GM21528 (cell line): ENCODE measurements around the gene ADARB1.

Experiments used
- ATAC-seq: cut with Tn5 transposase; IDR thresholded peaks from one replicate; pipeline ENCODE4 v1.9.1; 2021; ENCODE audit warnings: mild to moderate bottlenecking, moderate library complexity; ENCODE audit not compliant: unreplicated experiment, low FRiP score

Gene ADARB1

DNA sequence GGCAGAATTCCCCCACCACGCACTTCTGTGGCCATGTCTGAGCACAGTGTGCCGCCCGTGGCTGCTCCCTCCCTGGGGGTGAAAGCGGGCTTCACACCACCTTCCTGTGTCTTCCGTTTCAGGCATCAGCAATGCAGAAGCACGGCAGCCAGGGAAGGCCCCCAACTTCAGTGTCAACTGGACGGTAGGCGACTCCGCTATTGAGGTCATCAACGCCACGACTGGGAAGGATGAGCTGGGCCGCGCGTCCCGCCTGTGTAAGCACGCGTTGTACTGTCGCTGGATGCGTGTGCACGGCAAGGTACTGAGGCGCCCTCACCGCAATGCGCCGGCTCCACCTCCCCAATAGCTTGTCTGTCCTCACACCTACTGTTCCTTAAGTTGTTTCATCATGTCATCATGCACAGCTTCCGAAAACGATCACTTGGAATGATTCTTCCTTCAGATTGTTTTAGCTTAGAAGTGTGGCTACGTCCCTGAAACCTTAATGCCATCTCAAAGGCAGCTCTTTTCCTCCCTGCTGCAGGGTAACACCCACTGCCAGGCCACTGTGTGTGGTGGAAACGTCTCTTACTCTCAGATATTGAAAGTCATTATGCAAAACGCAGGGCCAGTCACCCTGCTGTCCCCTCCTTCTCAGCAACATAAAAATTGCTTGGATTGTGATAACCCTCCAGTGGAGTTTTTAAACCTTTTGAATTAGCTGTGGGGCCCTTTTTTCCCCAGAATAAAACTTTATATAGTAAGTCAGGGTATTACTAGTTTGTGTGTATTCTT is 146.5 kb downstream of the ADARB1 start:
- no peak for ATAC-seq

DNA sequence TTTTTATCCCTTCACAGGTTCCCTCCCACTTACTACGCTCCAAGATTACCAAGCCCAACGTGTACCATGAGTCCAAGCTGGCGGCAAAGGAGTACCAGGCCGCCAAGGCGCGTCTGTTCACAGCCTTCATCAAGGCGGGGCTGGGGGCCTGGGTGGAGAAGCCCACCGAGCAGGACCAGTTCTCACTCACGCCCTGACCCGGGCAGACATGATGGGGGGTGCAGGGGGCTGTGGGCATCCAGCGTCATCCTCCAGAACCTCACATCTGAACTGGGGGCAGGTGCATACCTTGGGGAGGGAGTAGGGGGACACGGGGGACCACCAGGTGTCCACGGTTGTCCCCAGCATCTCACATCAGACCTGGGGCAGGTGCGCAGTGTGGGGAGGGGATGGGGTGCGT is 147.6 kb downstream of the ADARB1 start:
- ATAC-seq = no peak

DNA sequence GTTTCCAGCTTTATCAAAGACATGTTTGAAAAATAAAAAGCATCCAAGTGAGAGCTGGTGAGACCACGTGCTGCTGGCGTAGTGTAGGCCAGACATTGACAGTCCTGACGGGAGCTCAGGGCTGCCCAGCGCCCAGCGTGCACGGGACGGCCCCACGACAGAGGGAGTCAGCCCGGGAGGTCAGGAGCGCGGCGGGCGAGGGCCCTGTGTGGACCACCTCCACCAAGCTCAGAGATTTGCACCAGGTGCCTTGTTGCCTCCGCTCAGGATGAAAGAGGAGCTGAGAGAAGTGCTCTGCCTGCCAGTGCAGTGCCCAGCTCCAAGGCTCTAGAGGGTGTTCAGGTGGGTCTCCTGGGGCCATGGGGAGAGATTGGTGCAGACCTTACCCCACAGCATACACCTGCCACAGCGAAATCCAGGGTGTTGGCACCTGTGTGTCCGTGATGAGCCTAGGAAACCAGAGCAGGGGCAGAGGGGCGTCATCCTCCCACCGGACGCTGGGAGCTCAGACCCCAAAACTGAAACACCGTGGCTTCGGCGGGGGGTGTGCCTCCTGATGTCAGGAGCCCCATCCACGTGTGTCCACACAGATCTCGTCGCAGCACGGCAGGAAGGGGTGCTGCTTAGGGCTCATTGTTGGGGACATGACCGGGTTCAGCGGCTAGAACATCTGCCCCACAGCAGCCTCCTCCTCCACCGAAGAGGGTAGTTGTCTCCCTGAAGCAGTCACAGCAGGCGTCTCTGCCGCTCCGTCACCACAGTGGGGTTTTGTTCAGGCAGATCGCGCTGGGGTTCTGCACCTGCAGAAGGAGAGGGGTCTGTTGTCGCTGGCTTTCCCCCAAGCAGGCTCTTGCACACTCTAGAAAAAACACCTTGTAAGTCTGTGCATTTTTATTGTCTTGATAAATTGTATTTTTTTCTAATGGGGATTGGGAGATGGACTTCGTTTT is 149.1 kb downstream of the ADARB1 start:
- no peak for ATAC-seq

DNA sequence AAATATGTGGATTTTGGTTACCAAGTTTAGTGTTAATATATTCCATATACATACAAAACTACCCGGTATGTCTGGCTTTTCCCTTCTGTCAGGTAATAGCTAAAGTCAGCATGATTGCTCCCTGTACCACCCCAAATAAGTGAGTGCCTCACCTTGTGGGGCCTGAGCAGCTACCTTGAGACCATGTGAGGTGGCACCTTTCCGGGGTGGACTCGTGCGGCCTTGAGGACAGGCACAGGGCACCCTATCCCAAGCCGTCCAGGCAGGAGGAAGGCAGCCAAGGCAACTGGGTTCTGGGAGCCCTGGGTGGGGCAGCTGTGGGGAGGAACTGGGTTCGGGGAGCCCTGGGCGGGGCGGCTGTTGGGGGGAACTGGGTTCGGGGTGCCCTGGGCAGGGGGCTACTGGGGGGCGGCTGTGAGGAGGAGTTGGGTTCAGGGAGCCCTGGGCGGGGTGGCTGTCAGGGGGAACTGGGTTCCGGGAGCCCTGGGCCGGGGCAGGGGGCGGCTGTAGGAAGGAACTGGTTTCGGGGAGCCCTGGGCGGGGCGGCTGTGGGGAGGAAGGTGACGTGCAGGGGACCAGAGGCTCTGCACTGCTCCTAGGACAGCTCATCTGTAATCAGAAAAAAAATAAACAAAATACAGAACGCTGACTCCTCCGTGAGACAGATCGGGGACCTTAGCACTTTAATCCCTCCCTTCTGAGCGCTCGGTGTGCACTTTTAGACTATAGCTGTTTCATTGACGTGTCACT is 150.0 kb downstream of the ADARB1 start:
- ATAC-seq = no peak

DNA sequence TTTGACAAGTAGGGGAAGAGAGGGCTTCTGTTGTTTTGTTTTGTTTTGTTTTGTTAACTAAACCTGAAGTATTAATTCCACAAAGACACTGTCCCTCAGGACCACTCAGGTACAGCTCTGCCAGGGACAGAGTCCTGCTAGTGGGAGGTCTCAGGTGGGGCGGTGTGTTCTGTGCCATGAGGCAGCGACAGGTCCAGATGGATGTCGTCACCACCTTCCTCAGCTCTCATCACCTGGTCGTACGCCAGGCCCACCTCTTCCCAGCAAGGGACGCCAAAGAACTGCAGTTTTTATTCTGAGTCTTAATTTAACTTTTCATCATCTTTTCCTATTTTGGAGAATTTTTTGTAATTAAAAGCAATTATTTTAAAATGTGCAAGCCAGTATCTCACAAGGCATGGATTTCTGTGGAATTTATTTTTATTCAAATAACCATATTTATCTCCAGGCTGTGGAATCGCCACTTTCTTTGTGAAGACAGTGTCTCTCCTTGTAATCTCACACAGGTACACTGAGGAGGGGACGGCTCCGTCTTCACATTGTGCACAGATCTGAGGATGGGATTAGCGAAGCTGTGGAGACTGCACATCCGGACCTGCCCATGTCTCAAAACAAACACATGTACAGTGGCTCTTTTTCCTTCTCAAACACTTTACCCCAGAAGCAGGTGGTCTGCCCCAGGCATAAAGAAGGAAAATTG is 150.8 kb downstream of the ADARB1 start:
- ATAC-seq = no peak

DNA sequence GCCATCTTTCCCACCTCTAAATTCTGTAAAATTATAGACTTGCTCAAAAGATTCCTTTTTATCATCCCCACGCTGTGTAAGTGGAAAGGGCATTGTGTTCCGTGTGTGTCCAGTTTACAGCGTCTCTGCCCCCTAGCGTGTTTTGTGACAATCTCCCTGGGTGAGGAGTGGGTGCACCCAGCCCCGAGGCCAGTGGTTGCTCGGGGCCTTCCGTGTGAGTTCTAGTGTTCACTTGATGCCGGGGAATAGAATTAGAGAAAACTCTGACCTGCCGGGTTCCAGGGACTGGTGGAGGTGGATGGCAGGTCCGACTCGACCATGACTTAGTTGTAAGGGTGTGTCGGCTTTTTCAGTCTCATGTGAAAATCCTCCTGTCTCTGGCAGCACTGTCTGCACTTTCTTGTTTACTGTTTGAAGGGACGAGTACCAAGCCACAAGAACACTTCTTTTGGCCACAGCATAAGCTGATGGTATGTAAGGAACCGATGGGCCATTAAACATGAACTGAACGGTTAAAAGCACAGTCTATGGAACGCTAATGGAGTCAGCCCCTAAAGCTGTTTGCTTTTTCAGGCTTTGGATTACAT is 151.5 kb downstream of the ADARB1 start:
- no peak for ATAC-seq

DNA sequence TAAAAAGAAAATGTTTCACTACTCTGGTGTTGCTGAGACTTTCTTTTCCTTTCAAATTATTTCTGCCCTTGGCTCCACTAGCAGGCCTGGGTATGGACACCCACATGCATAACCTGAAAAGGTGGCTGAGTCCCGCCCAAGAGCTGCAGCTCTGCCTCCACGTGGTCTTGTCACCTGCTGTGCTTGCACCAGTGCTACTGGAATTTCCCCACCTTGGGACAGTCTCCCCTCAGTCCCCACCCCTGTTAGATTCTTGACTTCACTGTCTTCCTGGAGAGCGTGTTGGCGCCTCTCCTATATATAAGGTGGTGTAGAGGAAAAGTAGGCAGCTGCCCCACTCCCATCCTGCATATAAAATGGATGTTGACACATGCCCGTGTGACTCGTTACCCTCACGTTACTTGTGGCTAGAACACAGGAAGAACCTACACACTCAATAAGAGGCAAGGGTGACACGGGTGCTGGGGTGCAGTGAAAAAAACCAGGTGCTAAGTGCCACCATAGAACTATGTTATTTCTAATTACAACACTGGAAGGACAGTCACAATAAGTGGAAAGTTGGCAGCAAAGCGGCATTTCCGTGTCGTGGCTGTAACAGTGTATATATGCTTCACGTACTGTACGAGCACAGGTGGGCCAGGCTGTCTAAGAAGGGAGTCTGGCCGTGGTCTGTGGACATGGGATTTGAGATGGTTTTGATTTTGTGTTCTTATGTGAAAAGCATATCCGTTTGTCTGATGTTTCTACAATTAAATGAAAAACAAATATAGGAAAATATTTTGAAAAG is 152.4 kb downstream of the ADARB1 start:
- no peak for ATAC-seq

DNA sequence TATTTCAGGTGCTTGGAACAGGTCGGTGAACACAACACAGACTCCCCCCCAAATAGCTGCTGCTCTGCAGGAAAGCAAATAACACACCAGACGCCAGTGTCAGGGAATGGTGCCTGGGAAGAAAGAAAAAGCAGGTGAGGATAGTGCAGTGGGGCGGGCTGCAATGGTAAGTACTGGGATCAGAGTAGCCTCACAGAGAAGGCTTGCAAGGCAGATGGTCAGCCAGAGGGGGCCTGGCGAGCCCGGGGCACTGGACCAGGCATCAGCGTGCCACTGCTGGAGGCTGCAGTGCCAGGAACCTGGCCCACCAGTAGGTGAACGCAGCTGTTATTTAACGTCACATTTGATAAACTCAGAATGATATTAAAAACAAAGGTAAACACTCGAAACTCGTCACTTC is 153.4 kb downstream of the ADARB1 start:
- no peak for ATAC-seq

DNA sequence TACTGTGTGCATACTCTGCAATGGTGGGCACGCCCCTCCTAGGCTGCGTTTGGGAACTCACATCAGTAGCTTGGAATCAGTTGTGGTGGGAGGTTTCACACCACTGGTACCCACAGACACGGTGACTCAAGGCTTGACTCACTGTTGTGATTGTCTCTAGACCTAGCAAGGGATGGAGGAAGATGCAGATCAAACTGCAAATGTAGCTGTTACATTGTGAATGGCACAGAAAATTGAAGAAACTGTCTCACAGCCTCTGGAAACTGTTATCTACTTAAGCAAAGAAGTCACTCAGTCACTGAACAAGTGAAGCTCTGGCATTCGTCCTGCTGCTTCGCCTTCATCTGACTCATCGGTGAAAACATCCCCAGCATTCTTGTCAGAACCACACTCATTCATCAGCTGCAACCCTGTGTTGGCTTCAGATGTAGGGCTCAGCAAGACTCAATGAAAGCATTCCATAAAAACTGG is 153.8 kb downstream of the ADARB1 start:
- no peak for ATAC-seq

DNA sequence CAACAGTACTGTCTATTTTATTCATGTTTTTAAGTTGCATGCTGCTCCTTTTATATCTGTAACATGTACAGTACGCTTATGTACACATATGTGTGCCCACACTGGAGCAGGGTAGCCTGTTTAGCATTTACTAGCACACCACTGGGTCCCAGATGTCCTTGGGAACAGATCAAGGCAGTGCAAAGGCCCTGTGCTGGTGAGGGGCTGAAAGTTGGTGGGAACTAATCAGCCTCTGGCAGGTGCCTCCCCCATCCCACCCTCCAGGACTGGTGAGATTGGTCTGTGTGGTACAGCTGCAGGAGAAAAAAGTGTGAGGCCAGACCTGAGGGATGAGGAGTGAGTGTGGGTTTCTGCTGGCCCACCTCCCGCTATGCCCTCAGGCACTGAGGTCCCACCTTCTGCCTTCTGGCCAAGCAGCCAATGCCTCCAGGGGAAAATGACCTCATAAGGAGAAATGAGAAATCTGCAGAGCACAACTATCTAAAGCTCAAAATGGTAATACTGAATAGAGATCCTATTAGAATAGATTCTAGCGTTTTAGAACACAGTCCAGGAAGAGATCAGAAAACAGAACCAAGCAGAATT is 154.4 kb downstream of the ADARB1 start:
- no peak for ATAC-seq

DNA sequence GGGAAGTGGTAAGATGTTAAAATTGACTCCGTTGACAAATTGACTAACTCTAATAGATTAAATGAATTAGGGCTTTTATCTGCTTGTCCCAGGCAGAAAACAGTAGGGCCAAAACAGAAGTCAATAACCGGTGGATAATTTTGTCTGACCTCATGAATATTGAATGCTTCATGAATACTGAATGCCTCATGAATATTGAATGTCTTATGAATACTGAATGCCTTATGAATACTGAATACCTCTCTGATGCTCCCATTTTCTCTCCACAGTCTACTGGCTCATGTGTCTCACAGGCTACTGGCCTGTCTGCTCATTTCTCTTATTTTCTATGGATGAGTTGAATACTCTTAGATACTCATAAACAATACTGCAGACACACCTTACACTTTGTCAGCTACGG is 157.3 kb downstream of the ADARB1 start:
- no peak for ATAC-seq

DNA sequence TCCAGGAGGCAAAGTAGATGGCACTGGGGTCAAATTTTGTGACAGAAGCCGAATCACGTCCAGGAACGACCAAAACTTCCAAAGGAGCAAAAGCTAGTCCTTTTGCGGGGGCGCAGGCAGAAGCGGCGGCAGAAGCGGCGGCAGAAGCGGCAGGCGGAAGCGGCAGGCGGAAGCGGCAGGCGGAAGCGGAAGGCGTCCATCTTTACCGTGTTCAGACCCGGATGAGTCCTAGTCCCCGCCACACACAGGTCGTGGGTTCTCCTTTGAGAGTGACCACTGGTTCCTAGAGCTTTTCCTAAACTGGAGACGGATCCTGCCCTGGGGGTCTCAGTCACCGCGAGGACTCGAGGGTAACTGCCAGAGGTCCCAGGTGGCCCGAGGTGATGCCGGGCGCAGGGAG is 159.7 kb downstream of the ADARB1 start:
- ATAC-seq = no peak

DNA sequence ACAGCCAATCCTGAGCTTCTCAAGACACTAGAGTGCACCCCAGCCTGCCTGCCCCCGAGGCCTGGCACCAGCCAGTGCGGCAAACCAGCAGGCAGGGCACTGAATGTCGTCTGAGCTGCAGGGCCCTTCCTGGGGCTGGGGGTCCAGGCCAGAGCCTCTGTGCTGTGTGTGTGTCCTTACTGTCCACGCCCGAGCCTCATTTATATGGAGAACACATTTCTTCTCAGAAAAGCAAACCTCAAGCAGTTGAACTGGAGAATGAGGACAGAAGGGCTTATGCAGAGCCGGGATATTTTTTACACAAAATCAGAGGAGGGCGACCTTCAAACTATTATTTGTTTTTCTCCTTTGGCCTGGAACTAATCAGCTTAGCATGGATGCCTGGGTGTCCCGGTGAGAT is 160.6 kb downstream of the ADARB1 start:
- no peak for ATAC-seq

DNA sequence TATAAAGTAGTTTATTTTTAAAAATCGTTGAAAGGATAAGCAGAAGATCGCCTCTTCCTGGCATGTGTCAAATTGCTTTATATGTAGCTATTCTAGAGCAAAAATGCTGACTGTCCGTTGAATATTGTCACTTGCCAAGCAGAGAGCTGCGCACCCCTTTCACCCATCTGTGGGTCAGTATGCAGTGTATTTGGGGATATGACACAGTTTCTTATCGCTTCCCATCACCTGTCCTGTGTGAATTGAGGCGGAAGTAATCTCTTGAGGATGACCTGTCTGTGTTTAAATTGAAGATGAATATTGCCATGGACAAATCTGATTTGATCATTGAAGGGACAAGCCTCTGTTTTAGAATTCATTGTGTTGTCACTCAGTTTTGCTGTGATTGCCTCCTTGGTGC is 161.1 kb downstream of the ADARB1 start:
- ATAC-seq = no peak

DNA sequence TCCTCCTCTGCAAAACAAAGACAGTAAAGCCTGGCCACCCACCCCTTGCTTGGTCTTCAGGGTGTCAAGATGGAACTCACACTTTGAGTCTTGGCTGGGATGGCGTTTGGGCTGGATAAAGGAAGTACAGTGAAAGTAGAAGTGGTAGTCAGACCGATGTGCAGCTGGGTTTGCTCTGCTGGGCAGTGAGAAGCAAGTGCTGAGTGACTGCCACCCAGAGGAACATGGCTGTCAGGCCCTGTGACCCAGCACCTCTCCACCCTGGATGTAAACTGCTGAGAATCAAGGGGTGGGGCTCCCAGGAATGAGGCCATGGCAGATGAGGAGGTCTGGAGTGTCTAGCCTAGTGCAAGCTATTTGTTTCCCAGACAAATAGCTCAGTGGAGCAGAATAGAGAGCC is 162.1 kb downstream of the ADARB1 start:
- ATAC-seq = no peak

DNA sequence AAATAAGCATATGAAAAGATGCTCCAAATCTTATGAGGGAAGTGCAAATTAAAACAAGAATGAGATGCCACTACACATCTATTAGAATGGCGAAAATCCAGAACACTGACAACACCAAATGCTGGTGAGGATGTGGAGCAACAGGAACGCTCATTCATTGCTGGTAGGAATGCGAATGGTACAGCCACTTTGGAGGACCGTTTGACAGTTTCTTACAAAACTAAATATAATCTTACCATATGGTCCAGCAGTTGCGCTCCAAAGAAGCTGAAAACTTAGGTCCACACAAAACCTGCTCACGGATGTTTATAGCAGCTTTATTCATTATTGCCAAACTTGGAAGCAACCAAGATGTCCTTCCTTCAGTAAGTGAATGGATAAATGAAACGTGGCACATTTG is 163.0 kb downstream of the ADARB1 start:
- no peak for ATAC-seq

DNA sequence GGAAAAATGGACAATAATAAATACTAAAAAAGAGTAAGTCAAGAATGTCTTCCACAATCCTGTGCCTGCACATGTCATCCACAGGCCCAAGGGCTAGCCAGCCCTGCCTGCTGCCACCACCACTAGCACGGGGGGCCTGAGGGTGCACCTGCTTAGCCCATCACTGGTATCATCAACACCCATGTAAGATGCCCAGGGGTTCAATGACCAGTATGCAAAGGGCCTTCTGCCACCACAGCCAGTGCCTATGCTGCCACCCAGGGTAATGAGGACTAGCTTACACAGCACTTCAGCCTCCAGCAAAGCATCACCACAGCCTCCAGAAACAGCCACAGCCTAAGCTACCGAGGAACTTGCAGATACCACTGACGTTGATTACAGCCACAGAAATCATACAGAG is 167.0 kb downstream of the ADARB1 start:
- no peak for ATAC-seq

DNA sequence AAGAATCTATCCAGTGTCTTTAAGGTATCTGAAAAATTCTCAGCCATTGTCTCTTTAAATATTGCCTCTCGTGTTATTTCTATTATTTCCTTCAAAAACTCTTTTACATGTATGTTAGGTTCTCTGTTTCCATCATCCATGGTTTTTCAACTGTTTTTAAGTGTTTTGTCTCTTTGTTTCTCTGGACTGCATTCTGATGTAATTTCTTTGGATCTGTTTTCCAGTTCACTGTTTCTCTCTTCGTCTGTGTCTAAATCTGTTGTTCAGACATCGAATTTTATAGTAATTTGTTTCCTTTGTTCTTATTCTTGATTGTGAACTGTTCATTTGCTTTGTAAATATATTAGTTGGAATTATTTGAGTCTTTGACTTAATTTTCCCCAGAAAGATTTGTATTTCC is 169.2 kb downstream of the ADARB1 start:
- ATAC-seq = no peak

DNA sequence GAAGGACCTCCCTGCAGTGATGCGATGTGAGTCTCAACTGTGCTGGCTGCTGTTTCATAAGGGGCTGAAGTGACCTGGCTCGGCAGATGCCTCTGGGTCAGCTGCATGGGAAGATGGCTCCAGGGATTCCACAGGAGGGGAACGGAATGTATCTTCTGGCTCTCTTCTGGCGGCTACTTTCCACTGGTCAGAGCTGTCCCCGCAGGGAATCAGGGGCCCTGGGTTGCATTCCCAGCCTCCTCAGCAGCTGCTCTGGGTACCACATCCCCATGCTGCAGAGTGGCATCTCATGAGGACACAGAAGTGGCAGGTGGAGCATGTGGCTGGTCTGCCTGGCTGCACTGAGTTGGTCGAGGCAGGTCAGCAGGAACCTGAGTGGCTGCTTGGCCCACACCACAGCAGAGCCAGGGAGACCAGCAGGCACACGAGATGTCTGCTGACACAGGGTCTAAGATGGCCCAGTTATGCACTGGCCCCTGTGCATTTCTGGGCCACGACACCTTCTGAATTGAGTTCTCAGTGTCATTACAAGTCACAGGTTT is 170.5 kb downstream of the ADARB1 start:
- no peak for ATAC-seq
